ENCODE measurements around the gene ANGPTL7. TPM values are rescaled to one million over a fixed set of nuclear protein-coding genes. Genes with fewer than 3 reads are reported as not detected.

The ANGPTL7 gene
- total and polyA plus RNA-seq, 12 donors = 0.15 to 2.3 (median 0.81) TPM; not detected in 2

DNA sequence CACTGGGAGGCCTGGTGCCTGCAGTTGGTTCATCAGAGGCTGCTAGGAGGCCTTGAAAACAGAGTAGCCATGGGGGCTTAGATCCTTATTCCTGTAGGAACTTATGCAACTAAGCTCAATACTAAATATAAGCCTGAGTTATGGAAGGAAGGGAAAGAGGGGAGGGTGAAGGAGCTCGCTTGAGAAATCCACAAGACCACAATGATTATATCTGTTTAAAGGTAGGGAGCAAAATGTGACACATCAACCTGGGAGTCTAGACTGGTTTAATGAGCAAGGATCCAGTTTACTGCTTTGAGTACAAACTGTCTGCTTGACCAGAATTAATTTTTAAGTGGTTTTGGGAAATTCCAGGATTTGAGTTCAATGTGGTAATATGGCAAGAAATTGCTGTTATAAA lies 20.4 kb upstream of the ANGPTL7 start:
- peaks cover 0 to 7% (median 0%) of the 10 kb centered on the region in 9 donors for H3K4me1 ChIP-seq
- H3K9me3 ChIP-seq = no peaks in the 10 kb centered on the region
- H3K36me3 ChIP-seq = peaks cover 0 to 37% (median 0%) of the 10 kb centered on the region in 9 donors
- TF ChIP-seq, protein P1, sequence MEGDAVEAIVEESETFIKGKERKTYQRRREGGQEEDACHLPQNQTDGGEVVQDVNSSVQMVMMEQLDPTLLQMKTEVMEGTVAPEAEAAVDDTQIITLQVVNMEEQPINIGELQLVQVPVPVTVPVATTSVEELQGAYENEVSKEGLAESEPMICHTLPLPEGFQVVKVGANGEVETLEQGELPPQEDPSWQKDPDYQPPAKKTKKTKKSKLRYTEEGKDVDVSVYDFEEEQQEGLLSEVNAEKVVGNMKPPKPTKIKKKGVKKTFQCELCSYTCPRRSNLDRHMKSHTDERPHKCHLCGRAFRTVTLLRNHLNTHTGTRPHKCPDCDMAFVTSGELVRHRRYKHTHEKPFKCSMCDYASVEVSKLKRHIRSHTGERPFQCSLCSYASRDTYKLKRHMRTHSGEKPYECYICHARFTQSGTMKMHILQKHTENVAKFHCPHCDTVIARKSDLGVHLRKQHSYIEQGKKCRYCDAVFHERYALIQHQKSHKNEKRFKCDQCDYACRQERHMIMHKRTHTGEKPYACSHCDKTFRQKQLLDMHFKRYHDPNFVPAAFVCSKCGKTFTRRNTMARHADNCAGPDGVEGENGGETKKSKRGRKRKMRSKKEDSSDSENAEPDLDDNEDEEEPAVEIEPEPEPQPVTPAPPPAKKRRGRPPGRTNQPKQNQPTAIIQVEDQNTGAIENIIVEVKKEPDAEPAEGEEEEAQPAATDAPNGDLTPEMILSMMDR (IDR thresholded peaks at IDR 0.05) = no peak
- no peaks in the 10 kb centered on the region for H3K27me3 ChIP-seq
- 96 to 97% methylated on average over 1 of the region's 1 CpG for WGBS, 2 donors
- ATAC-seq (no peak), DNase-seq (no peak)
- no peak overlapping the region for H3K4me3 ChIP-seq
- intact Hi-C loops (cut with DNase I) = no loop called here
- H3K27ac ChIP-seq = no peak overlapping the region

DNA sequence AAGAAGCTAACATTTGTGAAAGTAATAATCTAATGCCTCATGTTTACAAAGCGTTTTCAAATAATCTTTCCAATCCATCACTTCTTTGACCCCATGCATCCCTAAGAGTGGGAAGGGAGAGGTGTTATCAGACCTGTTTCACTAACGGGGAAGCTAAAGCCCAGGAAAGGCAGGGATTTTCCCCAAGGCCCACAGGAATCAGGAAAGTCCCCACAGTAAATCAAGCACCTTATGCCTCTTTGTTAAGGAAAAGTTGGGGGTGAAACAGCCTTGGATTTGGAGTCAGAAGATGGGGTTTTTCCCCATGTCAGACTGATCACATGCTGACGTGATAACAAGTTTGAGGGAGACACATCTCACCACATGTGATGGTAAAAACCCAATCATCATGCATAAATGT lies 20.0 kb upstream of the ANGPTL7 start:
- ATAC-seq (no peak), DNase-seq (no peak)
- Histone ChIP-seq H3K4me3 (no peak overlapping the region), H3K36me3 (peaks cover 0 to 35% (median 0%) of the 10 kb centered on the region in 9 donors), H3K9me3 (no peaks in the 10 kb centered on the region), H3K27ac (no peak overlapping the region), H3K4me1 (peaks cover 0 to 7% (median 0%) of the 10 kb centered on the region in 9 donors), H3K27me3 (no peaks in the 10 kb centered on the region)
- intact Hi-C loops (cut with DNase I) = no loop called here
- 86 to 91% methylated on average over 3 of the region's 3 CpGs for WGBS, 2 donors
- TF ChIP-seq, protein P1 (IDR thresholded peaks at IDR 0.05) = no peak

DNA sequence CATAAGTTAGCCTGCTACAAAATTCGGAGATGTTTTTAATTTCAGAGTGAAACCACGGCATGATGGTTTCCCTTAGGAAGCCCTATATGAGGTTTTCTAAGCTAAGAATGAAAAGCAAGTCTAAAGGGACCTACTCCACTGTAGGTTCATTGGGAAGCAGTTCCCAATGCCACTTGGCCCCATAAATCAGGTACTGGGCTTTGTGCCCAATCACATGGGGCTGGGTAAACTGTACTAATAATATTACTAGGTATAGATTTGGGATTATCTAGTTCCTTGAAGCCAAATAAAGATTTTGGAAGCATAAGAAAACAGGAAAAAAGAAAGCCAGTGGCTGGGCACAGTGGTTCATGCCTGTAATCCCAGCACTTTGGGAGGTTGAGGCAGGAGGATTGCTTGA lies 19.1 kb upstream of the ANGPTL7 start:
- Histone ChIP-seq H3K9me3 (no peaks in the 10 kb centered on the region), H3K27ac (no peak overlapping the region), H3K27me3 (no peaks in the 10 kb centered on the region), H3K36me3 (peaks cover 0 to 35% (median 0%) of the 10 kb centered on the region in 9 donors), H3K4me3 (no peak overlapping the region), H3K4me1 (peaks cover 0 to 8% (median 0%) of the 10 kb centered on the region in 9 donors)
- intact Hi-C loops (cut with DNase I) = no loop called here
- DNase-seq (no peak), ATAC-seq (no peak)
- TF ChIP-seq, protein P1 (IDR thresholded peaks at IDR 0.05) = no peak
- WGBS, 2 donors = 93 to 96% methylated on average over 2 of the region's 2 CpGs

DNA sequence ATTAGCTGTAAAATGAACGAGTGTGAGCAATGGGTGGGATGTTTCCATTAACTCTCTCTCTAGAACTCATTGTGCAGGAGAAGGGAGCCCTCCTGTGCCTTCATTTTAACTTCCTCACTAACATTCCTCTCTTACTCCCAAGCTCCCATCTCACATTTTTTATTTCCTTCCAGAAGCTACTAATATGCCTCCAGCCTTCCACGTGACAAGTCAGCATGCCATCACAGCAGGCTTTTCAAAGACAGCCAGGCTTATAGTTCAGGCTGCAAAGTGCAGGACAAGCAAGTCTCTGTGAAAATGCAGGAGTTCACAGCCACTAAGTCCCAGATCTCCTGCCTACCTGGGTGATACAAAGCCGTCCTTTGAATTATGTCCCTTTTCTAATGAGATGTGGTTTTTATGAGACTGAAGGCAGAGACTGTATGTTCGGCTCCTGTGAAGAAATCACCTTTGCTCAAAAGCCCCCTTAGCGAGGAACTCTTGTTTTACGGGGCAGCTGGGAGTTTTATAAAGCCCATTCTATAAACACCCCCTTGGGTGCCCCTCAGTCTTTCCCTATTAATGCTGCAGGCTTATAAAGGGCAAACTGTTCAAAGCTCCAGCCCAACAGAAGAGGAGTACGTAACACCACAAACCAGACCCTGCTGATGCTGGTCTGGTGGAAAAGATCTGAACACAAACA lies 14.8 kb upstream of the ANGPTL7 start:
- ATAC-seq (no peak), DNase-seq (no peak)
- Histone ChIP-seq H3K27ac (no peak overlapping the region), H3K36me3 (peaks cover 0 to 41% (median 0%) of the 10 kb centered on the region in 9 donors), H3K27me3 (no peaks in the 10 kb centered on the region), H3K4me1 (peaks cover 5 to 51% (median 33%) of the 10 kb centered on the region in 9 donors), H3K4me3 (no peak overlapping the region), H3K9me3 (no peaks in the 10 kb centered on the region)
- TF ChIP-seq, protein P1 (IDR thresholded peaks at IDR 0.05) = no peak
- 85% methylated on average over 7 of the region's 7 CpGs for WGBS, 2 donors
- intact Hi-C loops (cut with DNase I) = no loop called here
